Stimulated activated CD4-positive, alpha-beta T cell treated with anti-CD3 and anti-CD28 coated beads, Interleukin-12 subunit alpha, Interleukin-12 subunit beta, amount 100 ng/mL, for 24 hours (primary cell): ENCODE data around the gene XRCC3.

Experiments
- DNase-seq, 2 experiments: peaks; one replicate each; pipeline ENCODE4 v3.0.0-alpha.2; 2020; ENCODE audit warnings: low read depth in 2 of 2

XRCC3 gene

GRCh38 chr14:103738701-103739451 is 23.6 kb upstream of the XRCC3 start:
- DNase-seq: no peak

- DNase-seq: no peak
Measured at GRCh38 chr14:103738166-103738565, 22.9 kb upstream of the XRCC3 start.

GRCh38 chr14:103737432-103738045 is 22.3 kb upstream of the XRCC3 start:
- no peak for DNase-seq

- DNase-seq: no peak
Measured at GRCh38 chr14:103736546-103737431, 21.5 kb upstream of the XRCC3 start.

GRCh38 chr14:103735815-103736545 is 20.7 kb upstream of the XRCC3 start:
- DNase-seq: no peak

GRCh38 chr14:103735439-103735814 is 20.2 kb upstream of the XRCC3 start:
- DNase-seq: no peak

- no peak for DNase-seq
Measured at GRCh38 chr14:103735022-103735421, 19.8 kb upstream of the XRCC3 start.

- no peak for DNase-seq
Measured at GRCh38 chr14:103734081-103734888, 19.0 kb upstream of the XRCC3 start.

GRCh38 chr14:103733651-103734050 is 18.4 kb upstream of the XRCC3 start:
- no peak for DNase-seq

- no peak for DNase-seq
Measured at GRCh38 chr14:103732868-103733620, 17.8 kb upstream of the XRCC3 start.

GRCh38 chr14:103731916-103732867 is 16.9 kb upstream of the XRCC3 start:
- DNase-seq: no peak

GRCh38 chr14:103731481-103731880 is 16.2 kb upstream of the XRCC3 start:
- DNase-seq: no peak

GRCh38 chr14:103730490-103731035 is 15.3 kb upstream of the XRCC3 start:
- DNase-seq: no peak

- no peak for DNase-seq
Measured at GRCh38 chr14:103729496-103730448, 14.5 kb upstream of the XRCC3 start.

GRCh38 chr14:103728721-103729120 is 13.5 kb upstream of the XRCC3 start:
- no peak for DNase-seq

- DNase-seq: no peak
Measured at GRCh38 chr14:103728141-103728540, 12.9 kb upstream of the XRCC3 start.

- no peak for DNase-seq
Measured at GRCh38 chr14:103727313-103727980, 12.2 kb upstream of the XRCC3 start.
